Measurements from ENCODE around the gene C2CD4B. TPM values are rescaled to one million over a fixed set of nuclear protein-coding genes. Genes with fewer than 3 reads are reported as not detected.

Gene C2CD4B
- total and polyA plus RNA-seq, 2 donors (not counting 1 experiment from before 2014, with no cell fraction given), result not detected

DNA sequence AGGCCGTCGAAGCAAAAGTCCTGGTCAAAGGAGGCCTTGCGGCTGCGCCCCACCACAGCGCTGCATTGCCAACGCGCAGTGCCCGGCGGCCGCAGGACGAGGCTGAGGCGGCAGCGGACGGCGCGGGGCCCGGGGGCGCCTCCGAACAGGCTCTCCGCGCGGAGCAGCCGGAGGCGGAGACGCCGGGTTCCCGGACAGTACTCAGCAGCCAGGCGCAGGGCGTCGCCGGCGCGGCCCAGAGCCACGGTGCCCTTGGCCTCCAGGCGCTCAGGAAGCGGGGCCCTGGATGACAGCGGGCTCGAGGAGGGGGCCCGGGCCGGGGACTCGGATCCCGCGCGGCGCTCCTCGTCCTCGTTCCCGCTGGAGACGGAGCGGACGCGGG lies 1.1 kb downstream of the C2CD4B start:
- H3K9me3 Mint-ChIP-seq (ENCODE audit: insufficient read depth), result no peaks in the 10 kb centered on the region
- H3K4me1 Mint-ChIP-seq, result peaks cover 16% of the 10 kb centered on the region
- Histone ChIP-seq H3K27me3 (replicated peaks in 1 of 4; ENCODE audit: control extremely low read depth in 1 of 4, control insufficient read depth in 3 of 4, insufficient read depth in 4 of 4, low read length in 3 of 4) (peaks cover 0 to 22% (median 15%) of the 10 kb centered on the region in 4 experiments), H3K9ac (ENCODE audit: low read length) (no peak overlapping the region), H3K4me1 (ENCODE audit: control insufficient read depth in 2 of 2, insufficient read depth in 2 of 2, low read length in 2 of 2) (peaks cover 5 to 8% of the 10 kb centered on the region in 2 donors), H3K4me3 (ENCODE audit: control extremely low read depth in 1 of 5, extremely low read depth in 1 of 5, insufficient read depth in 1 of 5, low read depth in 2 of 5, low read length in 4 of 5) (no peak overlapping the region), H2AFZ (ENCODE audit: insufficient read depth, low read depth, low read length, poor library complexity, severe bottlenecking) (peak overlapping the region; percentile 22), H3K27ac (ENCODE audit: low read length in 2 of 2) (no peak overlapping the region), H3K79me2 (ENCODE audit: control insufficient read depth, insufficient read depth, low read length) (no peaks in the 10 kb centered on the region), H4K20me1 (ENCODE audit: control insufficient read depth, insufficient read depth, low read length, poor library complexity, severe bottlenecking) (no peaks in the 10 kb centered on the region), H3K4me2 (replicated peaks; ENCODE audit: low read depth, low read length, poor library complexity, severe bottlenecking) (no peak overlapping the region), H3K9me3 (ENCODE audit: control extremely low read depth in 1 of 3, control insufficient read depth in 2 of 3, insufficient read depth in 1 of 3, low read length in 2 of 3) (peaks cover 0 to 4% (median 3%) of the 10 kb centered on the region in 3 donors), H3K36me3 (replicated peaks in 1 of 2; ENCODE audit: control extremely low read depth in 1 of 2, control insufficient read depth in 1 of 2, extremely low read depth in 1 of 2, insufficient read depth in 2 of 2, low read length in 1 of 2) (no peaks in the 10 kb centered on the region)
- ATAC-seq (ENCODE audit: low read depth) (no peak), DNase-seq (no peak)
- 7% methylated on average over 52 of the region's 52 CpGs for WGBS (ENCODE audit: insufficient coverage)
- TF ChIP-seq EZH2 (IDR thresholded peaks at IDR 0.05; ENCODE audit: borderline replicate concordance, insufficient read depth, low read depth, low read length, poor library complexity, severe bottlenecking), result no peak
- TF ChIP-seq, protein P1, sequence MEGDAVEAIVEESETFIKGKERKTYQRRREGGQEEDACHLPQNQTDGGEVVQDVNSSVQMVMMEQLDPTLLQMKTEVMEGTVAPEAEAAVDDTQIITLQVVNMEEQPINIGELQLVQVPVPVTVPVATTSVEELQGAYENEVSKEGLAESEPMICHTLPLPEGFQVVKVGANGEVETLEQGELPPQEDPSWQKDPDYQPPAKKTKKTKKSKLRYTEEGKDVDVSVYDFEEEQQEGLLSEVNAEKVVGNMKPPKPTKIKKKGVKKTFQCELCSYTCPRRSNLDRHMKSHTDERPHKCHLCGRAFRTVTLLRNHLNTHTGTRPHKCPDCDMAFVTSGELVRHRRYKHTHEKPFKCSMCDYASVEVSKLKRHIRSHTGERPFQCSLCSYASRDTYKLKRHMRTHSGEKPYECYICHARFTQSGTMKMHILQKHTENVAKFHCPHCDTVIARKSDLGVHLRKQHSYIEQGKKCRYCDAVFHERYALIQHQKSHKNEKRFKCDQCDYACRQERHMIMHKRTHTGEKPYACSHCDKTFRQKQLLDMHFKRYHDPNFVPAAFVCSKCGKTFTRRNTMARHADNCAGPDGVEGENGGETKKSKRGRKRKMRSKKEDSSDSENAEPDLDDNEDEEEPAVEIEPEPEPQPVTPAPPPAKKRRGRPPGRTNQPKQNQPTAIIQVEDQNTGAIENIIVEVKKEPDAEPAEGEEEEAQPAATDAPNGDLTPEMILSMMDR (IDR thresholded peaks at IDR 0.05), result no peak
- ChIA-PET POLR2A (no interaction called here), CTCF (no interaction called here)
- intact Hi-C loops (cut with micrococcal nuclease), result no loop called here
- H3K27ac Mint-ChIP-seq, result no peak overlapping the region
- H3K4me3 Mint-ChIP-seq, result no peak overlapping the region
- peaks cover 72% of the 10 kb centered on the region for H3K27me3 Mint-ChIP-seq

DNA sequence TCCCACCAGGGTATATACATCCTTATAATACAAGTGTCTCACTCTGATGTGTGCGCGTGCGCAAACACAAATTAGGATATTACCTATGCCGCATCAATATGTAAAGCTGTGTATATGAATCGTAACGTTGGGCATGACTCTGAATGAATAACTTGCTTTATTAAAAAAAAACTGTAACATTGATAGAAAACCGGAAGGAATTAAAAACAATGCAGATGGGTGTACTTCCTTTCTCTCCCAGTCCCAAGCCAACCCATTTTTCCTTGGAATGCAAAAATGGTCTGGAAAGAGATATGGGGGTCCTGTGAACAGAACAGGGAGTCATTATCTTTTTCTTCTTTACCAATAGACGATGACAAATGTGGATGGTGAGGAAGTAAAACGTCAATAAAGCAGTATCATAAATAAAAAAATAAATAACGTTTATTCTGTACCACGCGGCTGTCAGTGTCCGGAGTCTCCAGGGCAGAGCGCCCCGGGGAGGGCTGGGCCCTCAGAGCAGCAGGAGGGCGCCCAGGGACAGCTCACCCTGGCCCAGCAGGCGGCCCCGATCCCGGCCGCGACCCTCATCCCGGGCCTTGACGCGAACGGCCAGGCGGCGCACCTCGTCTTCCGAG lies 1.6 kb downstream of the C2CD4B start:
- Mint-ChIP-seq H3K27me3 (peaks cover 72% of the 10 kb centered on the region), H3K9me3 (ENCODE audit: insufficient read depth) (no peaks in the 10 kb centered on the region), H3K4me3 (peak overlapping the region; percentile 35), H3K27ac (no peak overlapping the region), H3K4me1 (peaks cover 16% of the 10 kb centered on the region)
- Histone ChIP-seq H3K79me2 (ENCODE audit: control insufficient read depth, insufficient read depth, low read length) (no peaks in the 10 kb centered on the region), H3K27me3 (replicated peaks in 1 of 4; ENCODE audit: control extremely low read depth in 1 of 4, control insufficient read depth in 3 of 4, insufficient read depth in 4 of 4, low read length in 3 of 4) (peaks cover 0 to 22% (median 15%) of the 10 kb centered on the region in 4 experiments), H3K4me1 (ENCODE audit: control insufficient read depth in 2 of 2, insufficient read depth in 2 of 2, low read length in 2 of 2) (peaks cover 5 to 8% of the 10 kb centered on the region in 2 donors), H3K9ac (ENCODE audit: low read length) (no peak overlapping the region), H3K36me3 (replicated peaks in 1 of 2; ENCODE audit: control extremely low read depth in 1 of 2, control insufficient read depth in 1 of 2, extremely low read depth in 1 of 2, insufficient read depth in 2 of 2, low read length in 1 of 2) (no peaks in the 10 kb centered on the region), H3K27ac (ENCODE audit: low read length in 2 of 2) (no peak overlapping the region), H4K20me1 (ENCODE audit: control insufficient read depth, insufficient read depth, low read length, poor library complexity, severe bottlenecking) (no peaks in the 10 kb centered on the region), H3K9me3 (ENCODE audit: control extremely low read depth in 1 of 3, control insufficient read depth in 2 of 3, insufficient read depth in 1 of 3, low read length in 2 of 3) (peaks cover 0 to 5% (median 4%) of the 10 kb centered on the region in 3 donors), H3K4me3 (ENCODE audit: control extremely low read depth in 1 of 5, extremely low read depth in 1 of 5, insufficient read depth in 1 of 5, low read depth in 2 of 5, low read length in 4 of 5) (no peak overlapping the region), H3K4me2 (replicated peaks; ENCODE audit: low read depth, low read length, poor library complexity, severe bottlenecking) (no peak overlapping the region), H2AFZ (ENCODE audit: insufficient read depth, low read depth, low read length, poor library complexity, severe bottlenecking) (peak overlapping the region; percentile 22)
- DNase-seq, result no peak
- ChIA-PET CTCF (no interaction called here), POLR2A (no interaction called here)
- WGBS (ENCODE audit: insufficient coverage), result 27% methylated on average over 20 of the region's 29 CpGs
- intact Hi-C loops (cut with micrococcal nuclease), result no loop called here
- no peak for ATAC-seq (ENCODE audit: low read depth)
- TF ChIP-seq EZH2 (IDR thresholded peaks at IDR 0.05; ENCODE audit: borderline replicate concordance, insufficient read depth, low read depth, low read length, poor library complexity, severe bottlenecking), result no peak
- TF ChIP-seq, protein P1 (IDR thresholded peaks at IDR 0.05), result no peak
